Measurements from ENCODE around the gene ARMC10. TPM values are rescaled to one million over a fixed set of nuclear protein-coding genes. Genes with fewer than 3 reads are reported as not detected.
"Not testable (repeated sequence)": the region's sequence is repeated elsewhere in the genome, so short reads cannot be mapped to it uniquely, and the experiment has no call there.

The ARMC10 gene
- total RNA-seq, 6 donors from 2014 or later, result 13.6 to 34.5 (median 30.4) TPM

DNA sequence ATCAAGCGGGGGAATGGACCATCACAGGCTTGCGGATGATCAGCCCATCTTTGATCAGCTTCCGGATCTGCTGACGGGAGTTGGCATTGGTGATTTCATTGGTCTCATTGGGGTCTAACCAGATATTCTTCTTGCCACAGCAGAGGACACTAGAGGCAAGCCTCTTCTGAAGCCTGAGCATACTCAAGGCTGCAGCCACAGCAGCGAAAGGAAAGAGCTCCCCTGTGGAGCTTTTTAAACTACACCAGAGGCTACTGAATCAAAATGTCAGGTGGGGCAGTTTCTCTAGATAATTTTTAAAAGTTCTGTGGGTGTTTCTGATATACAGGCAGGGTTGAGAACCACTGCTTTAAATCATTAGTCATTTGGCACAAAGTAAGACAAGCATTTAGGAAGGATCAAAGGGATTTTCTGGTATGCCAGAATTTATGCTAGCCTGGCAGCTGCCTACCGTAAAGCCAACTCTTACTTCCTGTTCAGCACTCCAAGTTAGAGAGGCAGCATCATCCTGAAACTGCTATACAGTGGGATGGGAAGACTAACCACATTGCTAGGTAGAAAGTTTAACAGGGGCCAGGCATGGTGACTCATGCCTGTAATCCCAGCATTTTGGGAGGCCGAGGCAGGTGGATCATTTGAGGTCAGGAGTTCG lies 66.9 kb downstream of the ARMC10 start:
- no peak for TF ChIP-seq POLR2A (IDR thresholded peaks at IDR 0.05)
- TF ChIP-seq POLR2AphosphoS5 (IDR thresholded peaks at IDR 0.05), result no peak
- no peak for TF ChIP-seq CTCF (IDR thresholded peaks at IDR 0.05)
- TF ChIP-seq EP300 (IDR thresholded peaks at IDR 0.05), result no peak
- no peak for DNase-seq
- H3K4me1 ChIP-seq, result peaks cover 0 to 5% (median 2%) of the 10 kb centered on the region in 4 donors
- WGBS, 2 donors, result 88 to 93% methylated on average over 7 to 8 of the region's 8 CpGs
- no peaks in the 10 kb centered on the region for H3K9me3 ChIP-seq
- no peak overlapping the region for H3K4me3 ChIP-seq
- no peak for ATAC-seq (ENCODE audit: low FRiP score in 2 of 2)
- no peaks in the 10 kb centered on the region for H3K27me3 ChIP-seq
- no peak overlapping the region for H3K27ac ChIP-seq
- no peaks in the 10 kb centered on the region for H3K36me3 ChIP-seq

DNA sequence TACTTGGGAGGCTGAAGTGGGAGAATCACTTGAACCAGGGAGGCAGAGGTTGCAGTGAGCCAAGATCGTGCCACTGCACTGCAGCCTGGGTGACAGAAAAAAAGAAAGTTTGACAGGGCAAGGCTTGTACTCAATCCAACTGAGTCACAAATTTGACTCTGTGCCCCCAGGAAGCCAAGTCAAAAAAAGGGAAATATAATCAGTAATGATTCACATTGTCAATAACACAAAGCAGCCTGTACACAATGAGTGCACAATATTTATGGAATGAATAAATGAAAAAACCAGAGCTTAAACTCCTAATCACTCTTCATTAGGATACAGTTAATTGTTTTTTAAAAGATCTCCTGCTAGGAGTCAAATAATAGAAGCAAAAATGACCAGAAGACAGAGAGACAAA lies 67.6 kb downstream of the ARMC10 start:
- TF ChIP-seq EP300 (IDR thresholded peaks at IDR 0.05) (no peak), POLR2A (IDR thresholded peaks at IDR 0.05) (no peak), CTCF (IDR thresholded peaks at IDR 0.05) (no peak), POLR2AphosphoS5 (IDR thresholded peaks at IDR 0.05) (no peak)
- Histone ChIP-seq H3K27ac (no peak overlapping the region), H3K36me3 (no peaks in the 10 kb centered on the region), H3K27me3 (no peaks in the 10 kb centered on the region), H3K9me3 (no peaks in the 10 kb centered on the region), H3K4me1 (peaks cover 3 to 11% (median 6%) of the 10 kb centered on the region in 4 donors), H3K4me3 (no peak overlapping the region)
- WGBS, 2 donors, result 95 to 100% methylated on average over 1 of the region's 1 CpG
- DNase-seq (no peak), ATAC-seq (ENCODE audit: low FRiP score in 2 of 2) (no peak)

DNA sequence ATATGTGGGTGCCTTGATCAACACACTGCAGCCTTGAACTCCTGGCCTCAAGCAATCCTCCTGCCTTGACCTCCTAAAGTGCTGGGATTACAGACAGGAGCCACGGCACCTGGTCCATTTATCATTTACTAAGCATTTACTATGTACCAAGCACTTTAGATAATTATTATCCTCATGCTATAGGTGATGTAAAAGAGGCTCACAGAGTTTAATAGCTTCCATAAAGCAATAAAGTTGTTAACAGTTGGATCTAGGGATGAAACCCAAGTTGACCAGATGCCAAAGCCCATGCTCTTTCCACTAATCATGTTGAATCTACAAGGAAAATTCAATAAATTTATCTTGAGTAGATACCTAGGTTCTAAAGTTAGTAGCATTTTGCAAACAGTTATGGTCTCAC lies 68.9 kb downstream of the ARMC10 start:
- ATAC-seq (ENCODE audit: low FRiP score in 2 of 2) (no peak), DNase-seq (no peak)
- Histone ChIP-seq H3K27ac (no peak overlapping the region), H3K4me1 (peaks cover 9 to 19% (median 14%) of the 10 kb centered on the region in 4 donors), H3K9me3 (no peaks in the 10 kb centered on the region), H3K36me3 (no peaks in the 10 kb centered on the region), H3K27me3 (no peaks in the 10 kb centered on the region), H3K4me3 (no peak overlapping the region)
- WGBS, 2 donors, result 89 to 100% methylated on average over 1 of the region's 1 CpG
- no peak for TF ChIP-seq EP300 (IDR thresholded peaks at IDR 0.05)
- TF ChIP-seq POLR2A (IDR thresholded peaks at IDR 0.05), result no peak
- TF ChIP-seq CTCF (IDR thresholded peaks at IDR 0.05), result no peak
- no peak for TF ChIP-seq POLR2AphosphoS5 (IDR thresholded peaks at IDR 0.05)

GRCh38 chr7:103144754-103145153 lies 69.8 kb downstream of the ARMC10 start:
- H3K27ac ChIP-seq; H3K36me3 ChIP-seq; ATAC-seq (ENCODE audit: low FRiP score in 2 of 2); H3K27me3 ChIP-seq; DNase-seq; H3K9me3 ChIP-seq; H3K4me3 ChIP-seq: not testable (repeated sequence)
- WGBS, 2 donors, result 100% methylated on average over 2 of the region's 2 CpGs
- peaks cover 11 to 19% (median 15%) of the 10 kb centered on the region in 4 donors for H3K4me1 ChIP-seq

- Histone ChIP-seq H3K27ac (peak overlapping the region; percentile 94 to 96 (median 96)), H3K9me3 (no peaks in the 10 kb centered on the region), H3K4me3 (peak overlapping the region; percentile 55 to 77 (median 68)), H3K27me3 (no peaks in the 10 kb centered on the region), H3K36me3 (no peaks in the 10 kb centered on the region), H3K4me1 (peaks cover 12 to 21% (median 19%) of the 10 kb centered on the region in 4 donors)
- no peak for ATAC-seq (ENCODE audit: low FRiP score in 2 of 2)
- 2 to 3% methylated on average over 13 of the region's 13 CpGs for WGBS, 2 donors
- no peak for TF ChIP-seq POLR2A (IDR thresholded peaks at IDR 0.05)
- TF ChIP-seq EP300 (IDR thresholded peaks at IDR 0.05), result no peak
- no peak for TF ChIP-seq CTCF (IDR thresholded peaks at IDR 0.05)
- no peak for TF ChIP-seq POLR2AphosphoS5 (IDR thresholded peaks at IDR 0.05)
- no peak for DNase-seq
Observed at GRCh38 chr7:103148131-103148993, 73.4 kb downstream of the ARMC10 start.

Data from upper lobe of left lung (tissue), 6 donors.